HEK293 (cell line): Measurements from ENCODE around the gene LMOD3.

ENCODE experiments used
- BCL11A ChIP-seq: fragments of 450-650 bp; formaldehyde crosslinking; IDR thresholded peaks from 2 replicates; pipeline ENCODE4 v1.5.1; 2016; ENCODE audit warnings: low read depth, missing biosample characterization, missing genetic modification characterization
- CTCF ChIP-seq: fragments of 450-650 bp; formaldehyde crosslinking; IDR thresholded peaks from 2 replicates; pipeline ENCODE4 v1.5.1; 2016; ENCODE audit warnings: missing biosample characterization, missing genetic modification characterization
- INSM2 ChIP-seq: fragments of 450-650 bp; formaldehyde crosslinking; IDR thresholded peaks from 2 replicates; pipeline ENCODE4 v1.5.1; 2016; ENCODE audit warnings: missing biosample characterization, missing genetic modification characterization
- SCRT2 ChIP-seq: fragments of 450-650 bp; formaldehyde crosslinking; IDR thresholded peaks from 2 replicates; pipeline ENCODE4 v1.5.1; 2016; ENCODE audit warnings: missing biosample characterization, missing genetic modification characterization
- WT1 ChIP-seq: fragments of 450-650 bp; formaldehyde crosslinking; IDR thresholded peaks from 2 replicates; pipeline ENCODE4 v1.5.1; 2016; ENCODE audit warnings: missing biosample characterization, missing genetic modification characterization
- ZBTB6 ChIP-seq: fragments of 450-650 bp; formaldehyde crosslinking; IDR thresholded peaks from 2 replicates; pipeline ENCODE4 v1.5.1; 2017; ENCODE audit warnings: missing biosample characterization, missing genetic modification characterization
- ZFP69B ChIP-seq: fragments of 450-650 bp; formaldehyde crosslinking; IDR thresholded peaks from 2 replicates; pipeline ENCODE4 v1.5.1; 2016; ENCODE audit warnings: missing biosample characterization, missing genetic modification characterization
- ZNF155 ChIP-seq: fragments of 450-650 bp; formaldehyde crosslinking; IDR thresholded peaks from 2 replicates; pipeline ENCODE4 v1.5.1; 2016; ENCODE audit warnings: missing biosample characterization, missing genetic modification characterization
- ZNF157 ChIP-seq: fragments of 450-650 bp; formaldehyde crosslinking; IDR thresholded peaks from 2 replicates; pipeline ENCODE4 v1.5.1; 2016; ENCODE audit warnings: missing biosample characterization, missing genetic modification characterization
- ZNF18 ChIP-seq: fragments of 450-650 bp; formaldehyde crosslinking; IDR thresholded peaks from 2 replicates; pipeline ENCODE4 v1.5.1; 2016; ENCODE audit warnings: missing biosample characterization, missing genetic modification characterization
- ZNF274 ChIP-seq, 2 experiments: fragments of 200-500 bp in 1 of 2; fragments of 450-650 bp in 1 of 2; sonication (Bioruptor generic) in 1 of 2; formaldehyde crosslinking in 1 of 2; IDR thresholded peaks; 2 replicates each; pipeline versions ENCODE4 v1.5.1 to v1.6.1; 2014 to 2016; ENCODE audit warnings: borderline replicate concordance in 1 of 2, inconsistent platforms in 1 of 2, low read length in 1 of 2, missing biosample characterization in 1 of 2, missing genetic modification characterization in 1 of 2
- ZNF280C ChIP-seq: fragments of 450-650 bp; formaldehyde crosslinking; IDR thresholded peaks from 2 replicates; pipeline ENCODE4 v1.5.1; 2016; ENCODE audit warnings: missing biosample characterization, missing genetic modification characterization
- ZNF394 ChIP-seq: fragments of 450-650 bp; formaldehyde crosslinking; IDR thresholded peaks from 2 replicates; pipeline ENCODE4 v1.5.1; 2016; ENCODE audit warnings: missing biosample characterization, missing genetic modification characterization, mild to moderate bottlenecking, moderate library complexity, borderline replicate concordance
- ZNF48 ChIP-seq: fragments of 450-650 bp; formaldehyde crosslinking; IDR thresholded peaks from 2 replicates; pipeline ENCODE4 v1.5.1; 2016; ENCODE audit warnings: missing biosample characterization, missing genetic modification characterization
- ZNF529 ChIP-seq: fragments of 450-650 bp; formaldehyde crosslinking; IDR thresholded peaks from 2 replicates; pipeline ENCODE4 v1.5.1; 2017; ENCODE audit warnings: missing genetic modification characterization, missing biosample characterization; ENCODE audit not compliant: insufficient replicate concordance
- ZNF692 ChIP-seq: fragments of 450-650 bp; formaldehyde crosslinking; IDR thresholded peaks from 2 replicates; pipeline ENCODE4 v1.5.1; 2016; ENCODE audit warnings: missing biosample characterization, missing genetic modification characterization
- ZNF707 ChIP-seq: fragments of 450-650 bp; formaldehyde crosslinking; IDR thresholded peaks from 2 replicates; pipeline ENCODE4 v1.5.1; 2016; ENCODE audit warnings: missing biosample characterization, missing genetic modification characterization
- ZNF76 ChIP-seq: fragments of 450-650 bp; formaldehyde crosslinking; IDR thresholded peaks from 2 replicates; pipeline ENCODE4; 2016; ENCODE audit warnings: low read depth, missing biosample characterization, missing genetic modification characterization, borderline replicate concordance
- ZNF768 ChIP-seq: fragments of 450-650 bp; formaldehyde crosslinking; IDR thresholded peaks from 2 replicates; pipeline ENCODE4 v1.5.1; 2018; ENCODE audit warnings: missing biosample characterization, mild to moderate bottlenecking, missing genetic modification characterization
- ZNF791 ChIP-seq: fragments of 450-650 bp; formaldehyde crosslinking; IDR thresholded peaks from 2 replicates; pipeline ENCODE4 v1.5.1; 2016; ENCODE audit warnings: missing biosample characterization, missing genetic modification characterization
- ZSCAN4 ChIP-seq: fragments of 450-650 bp; formaldehyde crosslinking; IDR thresholded peaks from 2 replicates; pipeline ENCODE4 v1.5.1; 2017; ENCODE audit warnings: missing biosample characterization, missing genetic modification characterization
- ZSCAN5A ChIP-seq: fragments of 450-650 bp; formaldehyde crosslinking; IDR thresholded peaks from 2 replicates; pipeline ENCODE4 v1.5.1; 2016; ENCODE audit warnings: missing biosample characterization, missing genetic modification characterization

Gene LMOD3

GRCh38 chr3:69143612-69144011 is 21.2 kb upstream of the LMOD3 start (continued):
- no peak for TF ChIP-seq ZNF18 (tag by site-specific recombination)
- TF ChIP-seq CTCF (tag by site-specific recombination): no peak
- TF ChIP-seq ZSCAN5A: no peak
- TF ChIP-seq ZNF76: no peak
- TF ChIP-seq BCL11A (tag by site-specific recombination): no peak
- no peak for TF ChIP-seq ZNF791 (tag by site-specific recombination)
- TF ChIP-seq SCRT2 (tag by site-specific recombination): no peak
- no peak for TF ChIP-seq ZSCAN4 (tag by site-specific recombination)
- TF ChIP-seq ZNF692 (tag by site-specific recombination): peak; percentile 60; the same call in 1 of the 2 replicates
- no peak for TF ChIP-seq ZNF157 (tag by site-specific recombination)
- TF ChIP-seq ZFP69B (tag by site-specific recombination): no peak
- no peak for TF ChIP-seq WT1 (tag by site-specific recombination)
- 0 out of 2 replicates have a peak, but pooled peaks have one; percentile 16 for TF ChIP-seq ZNF394
- TF ChIP-seq ZBTB6: no peak
- TF ChIP-seq ZNF280C (tag by site-specific recombination): no peak
- TF ChIP-seq ZNF768 (tag by site-specific recombination): no peak
- TF ChIP-seq INSM2 (tag by site-specific recombination): no peak
- no peak for TF ChIP-seq ZNF155
- TF ChIP-seq ZNF274 (IDR thresholded peaks at IDR 0.05; ENCODE audit: low read length): no peak
- TF ChIP-seq ZNF274 (tag by site-specific recombination; IDR thresholded peaks at IDR 0.05; ENCODE audit: borderline replicate concordance): no peak
- TF ChIP-seq ZNF48: no peak
- no peak for TF ChIP-seq ZNF529 (tag by site-specific recombination)
- TF ChIP-seq ZNF707: no peak
